Transverse colon (tissue), 4 donors: ENCODE results near the gene JPH3. TPM values are rescaled to one million over a fixed set of nuclear protein-coding genes. Genes with fewer than 3 reads are reported as not detected.

Experiments used
- DNase-seq: peaks from one replicate; pipeline ENCODE4 v3.0.0-alpha.2; 2019
- H3K27ac ChIP-seq, 4 donors: fragments of 200-600 bp; sonication (generic); 2 replicates each; pipeline ENCODE4 v1.5.1; 2016 to 2018; ENCODE audit warnings: inconsistent platforms in 4 of 4
- H3K27me3 ChIP-seq: fragments of 200-600 bp; sonication (generic); 2 replicates; pipeline ENCODE4 v1.5.1; 2017; ENCODE audit warnings: inconsistent platforms
- H3K36me3 ChIP-seq, 4 donors: fragments of 200-600 bp; sonication (generic); 2 replicates each; pipeline ENCODE4 v1.5.1; 2017 to 2019; ENCODE audit warnings: inconsistent platforms in 4 of 4
- H3K4me1 ChIP-seq, 4 donors: fragments of 200-600 bp; sonication (generic); 2 replicates each; pipeline ENCODE4 v1.5.1; 2017 to 2020; ENCODE audit warnings: inconsistent platforms in 4 of 4
- H3K4me3 ChIP-seq, 4 donors: fragments of 200-600 bp; sonication (generic); 1 replicate in 1 of 4; 2 replicates in 3 of 4; pipeline versions ENCODE4 v1.5.1 to v1.6.1; 2017 to 2019; ENCODE audit warnings: inconsistent platforms in 4 of 4
- H3K9me3 ChIP-seq, 2 donors: fragments of 200-600 bp; sonication (generic); 2 replicates each; pipeline ENCODE4 v1.5.1; 2017 to 2019; ENCODE audit warnings: inconsistent platforms in 2 of 2
- CTCF ChIP-seq, 5 experiments: fragments of 200-600 bp in 3 of 5; fragments of 450-650 bp in 2 of 5; sonication (generic) in 3 of 5; IDR thresholded peaks; 1 replicate in 2 of 5; 2 replicates in 3 of 5; pipeline ENCODE4 v1.5.1; 2016 to 2017; ENCODE audit warnings: antibody characterized with exemption in 5 of 5, inconsistent platforms in 3 of 5, mild to moderate bottlenecking in 2 of 5, moderate library complexity in 1 of 5
- EP300 ChIP-seq: sonication (generic); formaldehyde crosslinking; IDR thresholded peaks from one replicate; pipeline ENCODE4 v1.6.1; 2017; ENCODE audit warnings: antibody characterized with exemption, low read depth
- POLR2A ChIP-seq: fragments of 450-650 bp; IDR thresholded peaks from one replicate; pipeline ENCODE4 v1.6.1; 2016; ENCODE audit warnings: antibody characterized with exemption, mild to moderate bottlenecking, moderate library complexity
- POLR2AphosphoS5 ChIP-seq, 3 donors: sonication (generic); formaldehyde crosslinking; IDR thresholded peaks; one replicate each; pipeline ENCODE4 v1.6.1; 2016; ENCODE audit warnings: antibody characterized with exemption in 3 of 3
- WGBS, 2 donors: methylation state at CpG; one replicate each; pipeline ENCODE4 v1.1.5; 2018; ENCODE audit warnings: low coverage in 1 of 2; 5-methylcytosine and 5-hydroxymethylcytosine counted together
- in situ Hi-C, 4 donors: fragments of 200-750 bp; cut with MboI; loops; one replicate each; pipeline versions ENCODE4 v1.15.0 to v1.15.1; 2017; ENCODE audit warnings: low sequenced_read_pairs in 3 of 4, low pct_ligation_motif_present in 1 of 4, low pct_unique_long_range_greater_than_20kb in 1 of 4
- intact Hi-C: fragments of 100-400 bp; cut with DNase I; formaldehyde crosslinking; loops from one replicate; pipeline ENCODE4 v1.15.1; 2023; ENCODE audit warnings: low total_unique reads
- total RNA-seq, 4 donors: library from RNA; depleted of rRNA; stranded (reverse); fragments of >200 nt; gene quantifications; one replicate each; pipeline ENCODE4 v1.1.0, GENCODE V29; 2016

The JPH3 gene
- total RNA-seq, 4 donors from 2014 or later, result 0.32 to 5.2 (median 0.41) TPM; not detected in 1

GRCh38 chr16:87702325-87702811 lies 100.1 kb downstream of the JPH3 start:
- in situ Hi-C loops (no loop called here), intact Hi-C loops (no loop called here)
- WGBS, 2 donors, result 72% methylated on average over 14 of the region's 19 CpGs; no CpG with 5 or more reads in 1 of the 2 donors
- Histone ChIP-seq H3K9me3 (no peaks in the 10 kb centered on the region), H3K4me3 (no peak overlapping the region), H3K4me1 (no peaks in the 10 kb centered on the region), H3K27me3 (no peaks in the 10 kb centered on the region), H3K36me3 (peaks cover 0 to 5% (median 0%) of the 10 kb centered on the region in 4 donors), H3K27ac (peak overlapping the region in 1 of 4 donors; percentile 30)
- TF ChIP-seq POLR2AphosphoS5 (IDR thresholded peaks at IDR 0.05) (no peak), CTCF (IDR thresholded peaks at IDR 0.05) (peak in 3 of 5 experiments; percentile 20 to 29 (median 23))
- peak; percentile 57 for DNase-seq

- in situ Hi-C loops (no loop called here), intact Hi-C loops (no loop called here)
- H3K4me3 ChIP-seq, result no peak overlapping the region
- no peaks in the 10 kb centered on the region for H3K27me3 ChIP-seq
- no peaks in the 10 kb centered on the region for H3K4me1 ChIP-seq
- no peak overlapping the region for H3K27ac ChIP-seq
- TF ChIP-seq CTCF (IDR thresholded peaks at IDR 0.05), result no peak
- no peak for TF ChIP-seq POLR2A
- TF ChIP-seq EP300, result no peak
- TF ChIP-seq POLR2AphosphoS5 (IDR thresholded peaks at IDR 0.05), result no peak
- H3K9me3 ChIP-seq, result no peaks in the 10 kb centered on the region
- peaks cover 0 to 12% (median 0%) of the 10 kb centered on the region in 4 donors for H3K36me3 ChIP-seq
- 84 to 87% methylated on average over 3 to 26 of the region's 26 CpGs for WGBS, 2 donors
- DNase-seq, result no peak
Measured at GRCh38 chr16:87703071-87703470, 100.8 kb downstream of the JPH3 start.

DNA sequence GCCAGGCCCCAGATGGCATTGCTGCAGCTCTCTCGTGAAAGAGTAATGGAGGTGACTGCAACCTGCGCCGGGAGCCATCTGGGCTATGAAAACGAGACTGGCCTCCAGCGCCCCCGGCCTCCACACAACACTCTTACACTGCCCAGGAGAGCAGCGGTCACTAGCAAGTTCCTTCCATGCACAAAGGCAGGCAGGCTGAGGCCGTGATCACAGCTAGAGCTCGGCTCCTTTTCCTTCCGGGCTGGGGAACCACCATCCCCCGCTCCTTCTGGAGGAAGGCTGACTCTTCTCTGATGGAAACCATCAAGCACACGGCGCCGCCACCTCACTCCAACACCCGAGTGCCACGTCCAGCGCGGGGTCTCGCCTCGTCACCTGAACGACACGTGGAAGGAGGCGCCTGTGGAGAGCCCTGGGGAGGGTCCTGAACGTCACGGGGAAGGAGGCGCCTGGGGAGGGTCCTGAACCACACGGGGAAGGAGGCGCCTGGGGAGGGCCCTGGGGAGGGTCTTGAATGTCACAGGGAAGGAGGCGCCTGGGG lies 101.6 kb downstream of the JPH3 start:
- TF ChIP-seq CTCF (IDR thresholded peaks at IDR 0.05) (no peak), POLR2AphosphoS5 (IDR thresholded peaks at IDR 0.05) (no peak), POLR2A (no peak), EP300 (no peak)
- WGBS, 2 donors, result 92% methylated on average over 29 of the region's 29 CpGs; no CpG with 5 or more reads in 1 of the 2 donors

GRCh38 chr16:87704754-87705353 lies 102.5 kb downstream of the JPH3 start:
- no peak overlapping the region for H3K27ac ChIP-seq
- intact Hi-C loops (no loop called here), in situ Hi-C loops (no loop called here)
- no peak for DNase-seq
- H3K27me3 ChIP-seq, result no peaks in the 10 kb centered on the region
- H3K4me1 ChIP-seq, result no peaks in the 10 kb centered on the region
- H3K36me3 ChIP-seq, result peaks cover 0 to 18% (median 4%) of the 10 kb centered on the region in 4 donors
- no peak overlapping the region for H3K4me3 ChIP-seq
- H3K9me3 ChIP-seq, result no peaks in the 10 kb centered on the region
- TF ChIP-seq POLR2A, result no peak
- TF ChIP-seq EP300, result no peak
- no peak for TF ChIP-seq POLR2AphosphoS5 (IDR thresholded peaks at IDR 0.05)
- TF ChIP-seq CTCF (IDR thresholded peaks at IDR 0.05), result no peak
- WGBS, 2 donors, result 92 to 95% methylated on average over 8 to 22 of the region's 34 CpGs

More for the DNA sequence above, 101.6 kb downstream of the JPH3 start:
- H3K27ac ChIP-seq, result no peak overlapping the region
- H3K36me3 ChIP-seq, result peaks cover 0 to 17% (median 3%) of the 10 kb centered on the region in 4 donors
- H3K27me3 ChIP-seq, result no peaks in the 10 kb centered on the region
- intact Hi-C loops, result no loop called here
- DNase-seq, result no peak
- in situ Hi-C loops, result no loop called here
- no peaks in the 10 kb centered on the region for H3K4me1 ChIP-seq
- H3K9me3 ChIP-seq, result no peaks in the 10 kb centered on the region
- no peak overlapping the region for H3K4me3 ChIP-seq
